IPS DF 4.7 (cell line): ENCODE measurements around the gene TIRAP.
"Not testable (repeated sequence)": the region's sequence is repeated elsewhere in the genome, so short reads cannot be mapped to it uniquely, and the experiment has no call there.

Source experiments
- DNase-seq: peaks from one replicate; pipeline ENCODE4 v3.0.0-alpha.2; 2013; ENCODE audit warnings: low spot score; ENCODE audit errors: extremely low read depth

The TIRAP gene

DNA sequence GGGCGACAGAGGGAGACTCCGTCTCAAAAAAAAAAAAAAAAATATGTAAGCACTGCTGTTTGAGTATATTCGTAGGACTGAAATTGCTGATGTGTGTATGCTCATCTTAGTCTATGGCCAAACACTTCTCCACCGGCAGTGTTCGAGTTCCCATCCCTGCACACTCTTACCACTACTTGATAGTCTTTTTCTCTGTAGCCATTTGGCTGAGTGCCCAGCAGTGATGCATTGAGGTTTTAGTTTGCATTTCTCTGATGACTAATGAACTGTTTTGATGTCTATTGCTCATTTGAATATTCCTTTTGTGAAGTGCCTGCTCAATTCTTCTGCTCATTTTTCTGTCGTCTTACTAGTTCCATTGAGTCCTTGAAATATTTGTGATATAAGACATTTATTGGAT lies 1.9 kb downstream of the TIRAP start:
- no peak for DNase-seq

DNA sequence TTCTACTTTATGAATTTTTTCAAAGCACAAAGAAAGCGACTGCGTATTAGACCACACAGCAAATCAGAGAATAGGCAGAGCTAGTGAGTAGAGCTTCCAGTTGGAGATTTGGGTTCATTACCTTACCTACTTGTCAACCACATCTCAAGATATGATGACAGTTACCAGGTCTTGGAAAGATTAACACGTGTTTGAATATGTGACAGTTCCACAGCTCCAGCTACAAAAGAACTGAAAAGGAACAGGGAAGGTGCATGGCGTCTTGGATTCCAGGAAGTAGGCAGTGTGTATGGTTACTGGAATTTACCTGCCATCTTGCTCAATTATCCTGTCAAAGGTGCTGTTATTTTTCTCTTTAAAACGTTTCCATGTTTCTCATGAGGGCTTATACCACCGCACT lies 5.3 kb downstream of the TIRAP start:
- DNase-seq = no peak

DNA sequence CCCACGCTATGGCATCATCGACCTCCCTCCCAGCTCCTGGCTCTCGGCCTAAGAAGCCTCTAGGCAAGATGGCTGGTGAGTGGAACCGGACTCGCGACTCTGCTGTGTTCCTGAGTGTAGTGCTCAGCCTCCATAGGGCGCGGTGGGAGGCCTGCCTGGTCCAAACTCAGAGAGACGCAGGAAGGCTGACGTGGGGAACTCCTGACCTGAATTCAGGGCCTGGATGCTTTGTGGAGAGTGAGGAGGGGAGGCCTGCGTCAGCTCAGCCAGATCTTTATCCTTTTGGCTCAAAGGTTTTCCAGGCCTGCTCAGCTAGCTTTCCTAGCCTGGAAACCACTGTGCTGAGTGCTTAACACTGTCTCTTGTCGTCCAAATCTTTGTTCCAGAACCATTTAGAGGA lies 8.0 kb downstream of the TIRAP start:
- DNase-seq = no peak

DNA sequence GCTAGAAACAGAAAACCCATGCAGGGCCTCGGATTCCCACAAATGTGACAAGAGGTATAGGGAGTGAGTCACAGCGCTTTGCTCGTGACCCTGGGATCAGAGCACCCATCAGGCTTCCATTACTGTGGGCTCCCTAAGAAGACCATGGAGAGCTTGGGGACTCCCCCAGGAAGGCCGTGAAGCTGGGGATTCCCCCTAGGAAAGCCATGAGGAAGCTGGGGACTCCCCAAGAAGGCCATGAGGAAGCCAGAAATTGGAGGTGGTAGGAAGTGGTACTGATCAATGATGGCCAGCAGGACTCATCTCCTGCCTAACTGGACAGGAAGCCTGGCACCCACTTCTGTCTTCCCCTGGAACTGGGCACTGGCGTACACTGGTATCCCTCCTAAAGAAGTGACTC lies 10.8 kb downstream of the TIRAP start:
- DNase-seq = no peak

DNA sequence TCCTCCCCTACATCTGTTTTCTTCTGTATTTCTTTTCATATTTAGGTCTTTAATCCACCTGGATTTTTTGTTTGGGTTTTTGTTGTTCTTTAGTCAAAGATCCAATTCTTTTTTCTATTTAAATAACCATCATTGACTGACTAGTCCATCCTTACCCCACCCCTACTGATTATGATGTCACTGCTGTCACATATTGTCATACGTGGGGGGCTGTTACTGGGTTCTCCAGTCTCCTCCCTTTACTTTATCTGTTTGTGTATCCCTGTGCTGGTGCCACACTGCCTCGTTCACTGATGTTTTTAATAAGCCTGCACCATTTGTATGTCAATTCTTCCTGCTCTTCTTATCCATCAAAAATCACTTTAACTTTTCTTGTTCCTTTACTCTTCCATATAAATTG lies 14.1 kb downstream of the TIRAP start:
- no peak for DNase-seq

DNA sequence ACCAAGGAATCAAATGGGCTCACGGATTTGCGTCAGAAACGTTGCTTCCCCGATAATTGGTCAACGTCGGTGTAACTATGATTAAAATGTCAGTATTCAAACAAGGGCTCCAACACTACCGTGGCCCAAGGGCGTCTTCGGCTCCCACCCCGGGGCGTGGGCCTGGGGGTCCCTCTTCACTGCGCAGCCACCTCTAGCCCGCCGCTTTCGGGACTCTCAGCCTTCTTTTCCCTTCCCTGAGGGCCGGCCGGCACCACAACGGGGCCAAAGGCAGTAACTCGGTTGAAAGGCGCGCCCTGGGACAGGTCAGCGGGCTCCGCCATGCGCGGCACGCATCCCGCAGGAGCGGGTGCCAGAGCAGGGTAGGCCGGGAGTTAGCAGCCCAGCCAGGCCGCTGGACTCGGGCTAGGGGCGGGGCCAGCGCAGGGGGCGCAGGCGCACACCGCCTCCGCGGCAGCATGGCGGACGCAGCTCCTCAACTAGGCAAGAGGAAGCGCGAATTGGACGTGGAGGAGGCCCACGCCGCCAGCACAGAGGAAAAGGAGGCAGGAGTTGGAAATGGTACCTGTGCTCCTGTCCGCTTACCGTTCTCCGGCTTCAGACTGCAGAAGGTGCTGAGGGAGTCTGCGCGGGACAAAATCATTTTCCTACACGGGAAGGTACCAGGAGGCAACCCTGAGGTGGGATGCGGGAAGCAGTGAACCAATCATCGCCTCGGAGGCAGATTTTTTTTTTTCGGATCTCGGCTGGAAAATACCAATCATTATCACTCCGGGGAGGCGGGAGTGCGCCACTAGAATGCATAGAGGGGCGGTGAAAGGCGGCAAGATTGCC lies 20.9 kb downstream of the TIRAP start, which contains the start of gene DCPS:
Gene DCPS (plus strand): TSS at position 438 of the 834 bp plus-strand sequence. CDS start 21 bp downstream, at position 459.
- no peak for DNase-seq

DNA sequence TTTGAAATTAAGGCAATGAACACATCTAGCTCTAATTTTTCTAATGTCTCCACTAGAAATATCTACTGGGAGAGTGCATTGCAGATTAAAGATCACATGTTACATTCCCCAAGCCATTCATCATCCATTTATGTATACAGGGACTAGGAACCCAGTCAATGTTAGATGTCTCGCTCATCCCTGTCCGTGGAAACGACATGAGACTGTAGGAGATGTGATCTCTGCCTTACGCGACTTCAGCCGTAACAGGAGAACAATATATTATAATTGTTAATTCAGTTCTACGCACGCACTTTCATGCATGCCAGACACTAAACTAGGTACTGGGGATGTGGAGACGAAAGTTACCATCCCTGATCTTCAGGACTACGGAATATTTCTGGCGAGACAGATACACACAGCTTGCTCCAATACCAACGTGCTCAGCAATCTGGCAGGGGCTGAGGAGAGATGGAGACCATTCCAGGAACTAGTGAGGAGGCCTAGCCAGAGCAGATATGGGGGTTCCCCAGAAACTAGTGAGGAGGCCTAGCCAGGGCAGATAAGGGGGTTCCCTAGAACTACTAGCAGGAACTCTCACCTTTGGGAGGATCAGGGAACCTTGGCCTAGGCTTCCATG lies 21.7 kb downstream of the TIRAP start:
- no peak for DNase-seq

DNA sequence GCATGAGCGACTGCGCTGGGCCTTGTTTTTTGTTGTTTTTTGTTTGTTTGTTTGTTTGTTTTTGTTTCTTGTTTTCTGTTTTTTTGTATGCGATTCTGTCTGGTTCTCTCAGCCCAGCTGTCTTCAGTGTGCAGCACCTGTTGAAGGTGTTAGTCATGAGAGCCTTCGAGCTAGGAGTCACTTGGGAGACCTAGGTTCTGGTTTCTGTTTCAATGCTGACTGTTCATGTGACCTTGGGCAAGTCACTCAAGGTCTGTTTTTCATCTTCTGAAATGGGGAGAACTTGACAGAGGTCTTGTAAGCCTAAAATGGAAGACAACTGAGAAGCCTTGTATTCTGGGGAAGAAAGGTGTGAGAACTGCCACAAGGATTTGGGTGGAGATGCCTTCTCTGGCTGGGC lies 22.8 kb downstream of the TIRAP start:
- no peak for DNase-seq

DNA sequence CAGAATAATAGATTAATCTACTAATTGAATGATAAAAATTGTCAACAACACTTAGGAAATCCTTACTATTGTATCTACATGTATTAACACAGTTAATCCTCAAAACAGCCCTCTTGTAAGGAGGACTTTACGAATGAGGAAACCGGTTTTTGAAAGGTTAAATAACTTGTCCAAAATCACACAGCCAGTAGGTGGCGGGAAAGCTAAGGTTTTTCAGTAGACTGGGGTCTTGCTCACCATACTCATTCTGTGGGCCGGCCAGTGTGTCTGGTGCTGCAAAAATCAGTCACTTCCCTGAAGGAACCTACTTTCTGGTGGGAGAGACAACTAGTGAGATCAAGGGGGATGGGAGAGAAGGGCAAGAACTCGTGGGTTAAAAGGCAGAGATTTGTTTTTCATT lies 24.8 kb downstream of the TIRAP start:
- no peak for DNase-seq

DNA sequence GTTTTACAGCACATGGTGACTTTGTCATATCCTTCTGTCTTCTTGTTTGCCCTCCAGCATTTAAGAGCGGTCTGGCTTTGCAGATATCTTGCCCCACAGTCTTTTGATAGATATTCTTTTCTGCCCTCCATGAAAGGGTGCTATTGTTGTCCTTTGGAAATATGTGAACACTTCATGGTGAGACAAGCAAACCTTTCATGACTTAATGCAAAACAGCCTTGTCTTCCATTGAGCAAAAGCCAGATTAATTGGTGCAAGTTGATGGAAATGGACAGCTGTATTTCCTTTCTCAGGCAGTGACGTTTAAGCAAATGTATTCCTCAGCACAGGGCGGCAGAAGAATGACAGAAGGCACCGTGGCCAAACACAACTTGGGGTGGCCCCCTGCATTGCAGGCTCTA lies 25.4 kb downstream of the TIRAP start:
- no peak for DNase-seq

DNA sequence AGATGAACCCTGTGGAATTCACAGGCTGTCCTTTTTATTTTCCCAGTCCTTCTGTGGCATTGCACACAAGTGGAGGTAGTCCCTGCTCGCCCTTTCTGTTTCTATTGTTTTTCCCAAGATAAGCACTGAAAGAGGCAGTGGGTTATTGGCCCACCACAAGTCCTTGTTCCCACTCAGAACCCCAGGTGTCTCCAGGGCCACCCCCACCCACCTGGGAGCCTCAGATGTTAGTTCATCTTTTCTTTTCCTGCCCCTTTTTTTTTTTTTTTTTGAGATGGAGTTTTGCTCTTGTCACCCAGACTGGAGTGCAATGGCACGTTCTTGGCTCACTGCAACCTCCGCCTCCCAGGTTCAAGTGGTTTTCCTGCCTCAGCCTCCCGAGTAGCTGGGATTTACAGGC lies 25.9 kb downstream of the TIRAP start:
- not testable (repeated sequence) for DNase-seq

DNA sequence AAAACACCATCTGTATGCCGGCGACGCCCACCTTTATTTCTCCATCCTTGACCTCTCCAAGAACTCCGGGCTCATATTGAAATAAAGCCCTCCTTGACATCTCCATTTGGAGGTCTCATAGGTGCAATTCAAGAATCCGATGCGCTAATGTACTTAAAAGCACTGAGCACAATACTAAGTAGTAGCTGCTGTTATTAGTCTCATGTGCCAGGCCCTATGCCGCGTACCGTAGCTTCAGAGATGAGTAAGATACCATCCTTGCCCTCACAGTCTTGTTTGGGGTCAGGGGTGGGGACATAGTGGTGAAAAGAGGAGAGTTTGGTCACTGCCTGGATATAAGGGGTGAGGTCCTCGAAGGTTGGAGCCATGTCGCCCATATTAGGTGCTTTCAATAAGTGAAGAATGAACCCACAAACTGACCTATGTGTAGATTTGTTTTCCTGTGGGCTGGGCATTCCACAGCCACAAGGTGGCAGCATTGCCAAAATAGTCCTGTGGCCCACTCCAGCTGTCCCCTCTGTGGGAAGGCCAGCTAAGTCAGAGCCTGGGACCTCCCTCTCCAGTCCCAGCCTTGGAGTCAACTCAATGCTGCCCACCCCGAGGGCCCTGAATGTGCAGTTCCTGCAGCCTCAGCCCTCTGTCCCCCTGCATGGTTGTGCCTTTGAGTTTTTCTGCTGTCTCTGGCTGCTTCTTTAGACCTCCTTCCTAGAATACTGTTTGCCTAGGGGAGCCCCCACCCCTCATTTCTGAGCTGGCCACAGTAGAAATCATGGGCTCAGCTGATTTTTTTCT lies 27.5 kb downstream of the TIRAP start:
- peak; percentile 56 for DNase-seq

DNA sequence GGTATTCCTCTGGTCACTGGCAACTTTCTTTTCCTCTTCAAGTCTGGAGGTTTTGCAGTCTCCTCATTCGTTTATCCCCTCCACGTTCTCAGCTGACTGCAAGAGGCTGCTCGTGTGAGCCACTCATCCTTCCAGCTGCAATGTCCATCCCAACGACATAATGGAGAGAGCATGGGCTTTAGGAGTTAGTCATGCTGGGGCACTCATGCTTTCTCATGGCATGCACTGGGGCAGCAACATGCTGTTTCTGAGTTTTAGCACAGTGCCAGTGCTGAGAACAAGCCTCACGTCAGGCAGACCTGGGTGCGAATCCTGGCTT lies 28.1 kb downstream of the TIRAP start:
- DNase-seq = no peak

DNA sequence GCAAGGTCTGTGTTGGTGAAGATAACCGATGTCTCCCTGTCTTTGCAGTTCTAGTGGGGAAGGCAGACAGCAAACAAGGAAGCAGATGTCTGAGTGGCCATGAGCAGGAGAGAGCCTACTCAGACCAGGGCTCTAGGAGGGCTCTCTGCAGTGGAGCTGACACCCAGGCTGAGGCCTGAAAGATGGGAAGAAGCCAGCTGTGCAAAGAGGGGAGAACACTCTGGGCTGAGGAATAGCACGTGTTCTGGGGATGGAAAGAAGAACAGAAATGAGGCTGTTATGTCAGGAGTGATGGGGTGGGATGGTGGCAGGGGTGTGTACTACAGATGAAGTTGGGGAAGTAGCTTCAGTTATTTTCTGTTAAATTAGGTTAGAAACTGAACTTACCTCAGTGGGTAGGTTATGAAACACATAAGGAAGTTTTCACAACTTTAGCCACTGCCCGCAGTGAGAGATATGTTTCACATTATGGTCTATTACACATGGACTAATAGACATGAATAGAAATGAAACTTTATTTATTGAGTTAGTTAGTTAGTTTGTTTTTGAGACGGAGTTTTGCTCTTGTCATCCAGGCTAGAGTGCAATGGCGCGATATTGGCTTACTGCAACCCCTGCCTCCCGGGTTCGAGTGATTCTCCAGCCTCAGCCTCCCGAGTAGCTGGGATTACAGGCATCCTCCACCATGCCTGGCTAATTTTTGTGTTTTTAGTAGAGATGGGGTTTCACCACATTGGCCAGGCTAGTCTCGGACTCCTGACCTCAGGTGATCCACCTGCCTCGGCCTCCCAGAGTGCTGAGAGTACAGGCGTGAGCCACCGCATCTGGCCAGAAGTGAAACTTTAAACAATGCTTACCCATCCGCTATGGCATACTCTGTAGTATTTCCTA lies 28.8 kb downstream of the TIRAP start:
- no peak for DNase-seq

DNA sequence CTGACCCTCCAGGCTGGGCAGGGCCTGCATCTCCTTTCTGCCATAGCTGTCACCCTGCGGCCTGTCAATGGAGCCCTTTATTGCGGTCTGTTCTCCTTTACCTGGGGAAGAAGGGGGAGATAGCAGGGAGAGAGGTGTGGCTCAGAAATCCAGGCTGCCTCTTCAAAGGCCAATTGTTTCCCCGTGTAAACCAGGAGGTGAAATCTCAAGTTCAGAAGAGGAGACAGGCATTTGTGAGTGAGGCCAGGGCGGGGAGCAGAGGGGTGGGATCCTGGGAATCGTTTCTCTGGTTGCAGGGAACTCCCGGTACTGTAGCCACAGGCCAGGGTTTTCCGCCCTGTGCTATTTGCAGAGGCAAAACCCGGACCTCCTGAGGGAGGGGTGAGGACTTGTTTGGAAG lies 30.1 kb downstream of the TIRAP start:
- no peak for DNase-seq

DNA sequence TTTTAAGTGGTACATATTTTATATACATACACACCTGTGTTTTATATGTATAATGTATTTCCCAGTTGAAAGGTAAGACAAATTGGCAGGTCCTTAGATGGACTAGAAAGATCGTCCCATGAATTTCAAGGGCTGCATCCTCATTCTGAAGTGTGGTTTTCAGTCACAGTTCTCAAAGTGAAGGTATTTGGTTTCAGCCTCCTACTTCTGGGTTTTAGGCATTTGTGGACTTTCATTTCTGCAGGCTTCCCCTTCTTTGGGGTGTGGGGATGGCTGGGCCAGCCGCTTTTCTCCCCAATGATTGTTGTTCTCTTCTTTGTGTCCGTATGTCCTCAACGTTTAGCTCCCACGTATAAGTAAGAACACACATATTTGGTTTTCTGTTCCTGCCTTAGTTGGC lies 30.9 kb downstream of the TIRAP start:
- no peak for DNase-seq

DNA sequence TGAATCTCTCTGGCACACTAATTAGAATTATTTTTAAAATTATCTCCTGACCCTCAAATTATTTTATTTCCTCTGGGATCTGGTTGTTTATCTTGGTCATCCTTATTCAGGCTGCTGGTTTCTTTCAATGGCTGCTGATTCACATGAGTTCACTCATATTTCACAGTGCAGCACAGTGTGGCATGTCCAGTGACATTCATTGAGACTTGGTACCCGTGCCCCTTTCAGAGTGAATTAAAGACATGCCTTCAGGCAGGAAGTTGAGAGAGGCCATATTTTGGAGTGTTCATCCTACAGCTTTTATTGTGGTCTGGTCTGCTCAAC lies 34.5 kb downstream of the TIRAP start:
- no peak for DNase-seq

DNA sequence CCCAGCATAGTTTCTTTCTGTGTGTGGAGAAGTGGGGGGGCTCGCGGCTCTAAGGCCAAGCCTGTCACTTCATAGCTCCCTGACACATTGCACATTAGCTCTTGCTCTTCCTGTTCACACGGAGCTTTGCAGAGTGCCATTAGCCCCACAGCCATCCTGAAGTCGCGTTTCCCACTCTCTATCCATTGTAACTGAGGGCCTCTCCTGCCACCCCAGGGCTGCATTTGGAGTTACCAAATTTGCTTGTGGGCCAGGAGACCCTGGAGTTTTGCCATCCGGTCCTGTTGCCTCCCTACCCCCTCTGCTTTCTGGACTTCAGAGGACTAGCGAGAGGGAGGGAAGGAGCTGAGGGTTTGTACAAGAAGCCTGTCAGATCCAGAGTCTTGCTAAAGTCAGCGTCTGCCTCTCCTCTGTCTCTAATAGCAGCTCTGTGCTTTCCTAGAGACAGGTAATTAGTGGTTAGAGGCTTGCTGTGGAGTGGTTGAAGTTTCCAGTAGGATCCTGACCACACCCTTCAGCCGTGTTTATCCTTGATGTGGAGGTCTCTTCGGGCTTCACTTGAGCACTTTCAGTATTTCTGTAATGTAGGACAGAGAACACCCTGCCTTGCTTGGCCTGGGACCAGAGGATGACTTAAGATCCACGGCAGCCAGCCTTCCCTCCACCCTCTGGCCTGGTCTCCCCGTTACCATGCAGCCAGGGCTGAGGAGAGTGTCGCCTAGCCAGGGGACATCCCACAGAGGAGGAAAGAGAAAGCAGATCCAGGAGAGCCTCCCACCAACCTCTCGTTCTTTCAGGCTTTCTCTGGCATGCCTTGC lies 35.1 kb downstream of the TIRAP start:
- no peak for DNase-seq

DNA sequence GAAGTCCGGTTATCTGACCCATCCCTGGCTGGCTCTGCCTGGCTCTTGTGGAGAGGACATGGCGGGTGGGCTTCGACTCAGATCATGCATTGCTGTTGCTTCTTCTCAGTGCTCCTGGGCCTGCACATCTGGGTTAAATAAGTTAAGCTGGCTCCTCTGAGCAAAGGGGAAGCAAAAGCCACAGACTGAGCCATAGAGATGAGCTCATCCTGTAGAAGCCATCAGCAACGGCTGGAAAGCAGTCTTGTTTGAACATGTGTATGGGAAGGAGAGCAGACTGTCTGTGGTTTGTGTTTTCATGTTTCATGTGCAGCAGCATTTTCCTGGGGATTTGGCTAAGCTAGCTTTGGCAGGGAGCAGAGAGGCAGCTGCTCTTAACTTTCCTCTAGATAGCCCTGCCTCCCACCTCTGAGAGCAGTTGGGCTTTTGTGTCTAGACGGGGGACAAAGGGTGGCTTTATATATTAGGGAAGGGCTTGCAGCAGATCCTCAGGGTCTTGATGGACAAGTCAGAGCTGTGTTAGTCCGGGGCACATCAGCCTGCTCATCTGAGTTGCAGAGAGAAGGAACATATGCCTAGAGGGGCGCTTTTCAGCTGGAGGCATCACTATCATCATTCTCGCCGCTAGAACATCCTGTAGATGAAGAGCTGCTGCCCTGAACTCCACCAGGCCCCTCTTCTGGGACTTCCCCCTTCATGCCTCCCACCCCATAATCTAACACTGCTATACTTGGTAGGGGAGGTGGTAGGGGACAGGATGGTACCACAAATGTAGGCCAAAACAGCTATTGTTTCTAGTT lies 35.9 kb downstream of the TIRAP start:
- no peak for DNase-seq

DNA sequence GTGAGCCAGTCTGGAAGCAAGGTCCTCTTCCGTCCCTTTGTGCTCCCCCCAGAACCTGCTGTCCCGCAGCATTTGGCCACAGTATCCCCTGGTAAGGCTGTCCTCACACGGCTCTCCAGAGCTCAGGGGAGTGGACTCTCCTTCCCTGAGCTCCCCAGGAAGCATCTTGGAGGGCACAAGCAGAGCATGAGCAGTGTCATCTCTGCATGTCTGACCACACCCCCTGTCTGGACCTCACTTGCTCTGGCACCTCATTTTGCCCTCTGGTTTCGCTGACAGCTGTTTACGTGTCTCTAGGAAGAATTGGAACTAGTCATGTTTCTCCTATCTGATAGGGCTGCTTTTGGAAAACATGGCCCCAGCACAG lies 36.5 kb downstream of the TIRAP start:
- no peak for DNase-seq
